Right cardiac atrium (tissue), 5 donors: ENCODE measurements around the gene CDC34. TPM values are rescaled to one million over a fixed set of nuclear protein-coding genes. Genes with fewer than 3 reads are reported as not detected.

Source experiments
- ATAC-seq, 2 donors: fragments of 200-7000 bp; cut with Tn5 transposase; one replicate each; pipeline versions ENCODE4 v1.8.0 to v1.9.1; 2020; ENCODE audit warnings: moderate library complexity in 2 of 2, mild to moderate bottlenecking in 1 of 2
- DNase-seq, 3 donors: peaks; one replicate each; pipeline ENCODE4 v3.0.0-alpha.2; 2020
- H3K27ac ChIP-seq: one replicate; pipeline ENCODE4 v1.5.1; 2013; ENCODE audit warnings: mild to moderate bottlenecking, low read length, control low read depth, moderate library complexity
- H3K27me3 ChIP-seq: one replicate; pipeline ENCODE4 v1.6.1; 2013; ENCODE audit not compliant: control insufficient read depth, insufficient read depth
- H3K4me1 ChIP-seq: one replicate; pipeline ENCODE4 v1.6.1; 2013; ENCODE audit warnings: low read length; ENCODE audit not compliant: control insufficient read depth, insufficient read depth
- H3K4me3 ChIP-seq: one replicate; pipeline ENCODE4 v1.5.1; 2013; ENCODE audit warnings: low read length, control low read depth
- H3K9me3 ChIP-seq: one replicate; pipeline ENCODE4 v1.6.1; 2013; ENCODE audit warnings: low read length; ENCODE audit not compliant: control insufficient read depth
- WGBS: extraction: QIAGEN DNeasy Blood & Tissue Kit; methylation state at CpG from one replicate; pipeline ENCODE4 v1.1.7; 2013; 5-methylcytosine and 5-hydroxymethylcytosine counted together
- intact Hi-C, 4 donors: fragments of 100-400 bp; cut with DNase I; formaldehyde crosslinking; loops; one replicate each; pipeline versions ENCODE4 v1.11.0 to v1.14.0; 2022 to 2023
- polyA plus RNA-seq: library from polyadenylated mRNA; stranded (reverse); fragments of 200-250 nt; gene quantifications from one replicate; pipeline ENCODE4 v1.2.3, GENCODE V29; 2013
- total RNA-seq, 4 donors: library from RNA; stranded (reverse); fragmentation: NEBNext Ultra II Directional; extraction: Animal tissue kit (Norgen Biotek cat#: 25700); gene quantifications; one replicate each; pipeline ENCODE4 v1.2.1, GENCODE V29; 2021
- donor health status: healthy with polysubstance abuse.
- donor health status: DM: no; HTN: yes; CAD: no.
- donor health status: DM: no; HTN: no; CAD: no.
- donor health status: DM: no; HTN: yes; CAD: no; lungs with severe emphysema.
- donor health status: DM: yes; HTN: yes; CAD: no.

The CDC34 gene
- total and polyA plus RNA-seq, 5 donors, result 66.8 to 95.8 (median 75.9) TPM

- no peaks in the 10 kb centered on the region for H3K4me1 ChIP-seq
- WGBS, result 8% methylated on average over 41 of the region's 41 CpGs
- H3K9me3 ChIP-seq, result no peaks in the 10 kb centered on the region
- no peak overlapping the region for H3K4me3 ChIP-seq
- intact Hi-C loops, result no loop called here
- peak overlapping the region; percentile 32 for H3K27ac ChIP-seq
- DNase-seq (peak; percentile 77 to 94 (median 90)), ATAC-seq (peak; percentile 38 to 50)
- H3K27me3 ChIP-seq, result no peaks in the 10 kb centered on the region
These were observed 56.7 kb downstream of the CDC34 start for GRCh38 chr19:588093-588740.

- WGBS, result 21% methylated on average over 54 of the region's 54 CpGs
- H3K4me1 ChIP-seq, result no peaks in the 10 kb centered on the region
- intact Hi-C loops, result no loop called here
- peak in 2 of 3 donors; percentile 14 to 57 for DNase-seq
- peak overlapping the region; percentile 32 for H3K27ac ChIP-seq
- H3K4me3 ChIP-seq, result peak overlapping the region; percentile 3
- peak in 1 of 2 donors; percentile 1 for ATAC-seq
- H3K9me3 ChIP-seq, result no peaks in the 10 kb centered on the region
- no peaks in the 10 kb centered on the region for H3K27me3 ChIP-seq
These were observed 57.5 kb downstream of the CDC34 start for GRCh38 chr19:588741-589692.

GRCh38 chr19:589693-590395, 58.3 kb downstream of the CDC34 start, which contains the start of gene HCN2:
TSS of gene HCN2 (plus strand) at chr19:589881. CDS start at chr19:589946, 65 bp downstream.
- Histone ChIP-seq H3K4me3 (peak within 1 kb of the TSS; percentile 37), H3K9me3 (no peaks in the 10 kb centered on the region), H3K4me1 (no peaks in the 10 kb centered on the region), H3K27ac (peak within 1 kb of the TSS; percentile 32), H3K27me3 (no peaks in the 10 kb centered on the region)
- intact Hi-C loops, result no loop called here
- ATAC-seq (no peak), DNase-seq (no peak)
- under 1% methylated on average over 112 of the region's 132 CpGs for WGBS

DNA sequence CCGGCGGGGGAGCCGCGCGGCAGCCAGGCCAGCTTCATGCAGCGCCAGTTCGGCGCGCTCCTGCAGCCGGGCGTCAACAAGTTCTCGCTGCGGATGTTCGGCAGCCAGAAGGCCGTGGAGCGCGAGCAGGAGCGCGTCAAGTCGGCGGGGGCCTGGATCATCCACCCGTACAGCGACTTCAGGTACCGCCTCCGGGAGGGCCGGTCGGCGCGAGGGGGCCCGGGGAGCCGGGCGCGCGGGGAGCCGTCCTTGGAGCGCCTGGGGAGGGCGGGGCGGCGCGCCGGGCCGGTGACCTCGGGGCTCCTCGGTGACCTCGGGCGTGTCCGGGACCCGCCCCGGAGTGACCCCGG, 58.8 kb downstream of the CDC34 start:
- no peaks in the 10 kb centered on the region for H3K4me1 ChIP-seq
- no peaks in the 10 kb centered on the region for H3K27me3 ChIP-seq
- WGBS, result 2% methylated on average over 50 of the region's 50 CpGs
- peak in 1 of 3 donors; percentile 65 for DNase-seq
- no peak overlapping the region for H3K27ac ChIP-seq
- no peak for ATAC-seq
- no peaks in the 10 kb centered on the region for H3K9me3 ChIP-seq
- H3K4me3 ChIP-seq, result peak overlapping the region; percentile 37
- intact Hi-C loops, result no loop called here

- no peak overlapping the region for H3K27ac ChIP-seq
- peak overlapping the region; percentile 37 for H3K4me3 ChIP-seq
- ATAC-seq (no peak), DNase-seq (no peak)
- 7% methylated on average over 41 of the region's 41 CpGs for WGBS
- no peaks in the 10 kb centered on the region for H3K27me3 ChIP-seq
- H3K4me1 ChIP-seq, result no peaks in the 10 kb centered on the region
- intact Hi-C loops, result no loop called here
- H3K9me3 ChIP-seq, result no peaks in the 10 kb centered on the region
These were observed 59.2 kb downstream of the CDC34 start for GRCh38 chr19:590750-591098.

DNA sequence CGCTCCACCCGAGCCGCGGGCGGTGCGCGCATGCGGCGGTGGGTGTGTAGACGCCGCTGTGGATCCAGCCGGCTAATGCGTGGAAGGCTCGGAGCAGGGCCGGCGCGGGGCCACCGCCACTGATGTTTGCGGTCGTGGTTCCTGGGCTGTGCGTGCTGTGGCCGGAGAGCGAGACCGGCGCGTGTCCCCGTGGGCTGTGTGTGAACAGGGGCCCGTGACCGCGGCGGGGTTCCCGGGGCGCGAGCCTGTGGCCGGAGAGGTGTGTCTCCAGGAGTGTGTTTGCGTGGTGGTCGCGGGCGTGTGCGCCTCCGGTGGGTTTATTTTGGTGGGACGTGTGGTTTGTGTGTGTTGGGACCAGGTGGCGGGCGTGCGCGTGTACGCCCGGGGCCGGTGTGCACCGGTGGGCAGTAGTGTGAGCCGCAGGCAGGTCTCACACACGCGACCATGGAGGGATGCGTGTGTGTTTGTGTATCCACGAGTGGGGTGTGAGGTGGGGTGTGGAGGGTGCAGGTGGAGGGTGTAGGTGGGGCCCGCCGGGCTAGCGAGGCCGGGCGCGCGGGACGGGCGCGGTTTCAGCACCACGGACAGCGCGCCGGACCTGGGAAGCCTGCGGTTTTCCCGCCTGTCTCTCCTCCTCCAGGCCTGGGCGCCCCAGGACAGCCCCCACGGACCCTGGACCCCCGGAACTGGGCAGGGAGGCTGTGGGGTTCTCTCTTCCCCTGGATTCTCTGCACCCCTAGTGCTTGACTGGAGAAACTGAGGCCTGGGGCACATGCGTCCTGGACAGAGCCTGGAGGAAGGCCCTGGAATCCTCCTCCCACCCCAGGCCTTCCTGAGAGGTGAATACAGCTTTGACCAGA, 59.8 kb downstream of the CDC34 start:
- peak overlapping the region; percentile 37 for H3K4me3 ChIP-seq
- peak in 1 of 2 donors; percentile 27 for ATAC-seq
- H3K9me3 ChIP-seq, result no peaks in the 10 kb centered on the region
- DNase-seq, result peak in 1 of 3 donors; percentile 76
- no peaks in the 10 kb centered on the region for H3K27me3 ChIP-seq
- no peak overlapping the region for H3K27ac ChIP-seq
- no peaks in the 10 kb centered on the region for H3K4me1 ChIP-seq
- intact Hi-C loops, result no loop called here
- 34% methylated on average over 75 of the region's 75 CpGs for WGBS

Other genes starting within 250 kb of the CDC34 start
- gene PLPP2, start 240.4 kb upstream of the CDC34 start, total RNA-seq, result under 1 TPM; 0.26 to 0.89 (median 0.54) TPM
- 0.48 TPM for gene PLPP2, start 240.4 kb upstream of the CDC34 start, polyA plus RNA-seq
- gene MIER2, start 187.0 kb upstream of the CDC34 start, total RNA-seq, result 10 to 100 TPM; 14.7 to 23.1 (median 18.9) TPM
- gene MIER2, start 187.0 kb upstream of the CDC34 start, polyA plus RNA-seq, result 15.1 TPM
- 1 to 10 TPM in 1 of 4 donors, under 1 TPM in 3; 0.35 to 1.2 (median 0.63) TPM for gene C2CD4C, start 122.6 kb upstream of the CDC34 start, total RNA-seq
- gene C2CD4C, start 122.6 kb upstream of the CDC34 start, polyA plus RNA-seq, result 0.79 TPM
- gene SHC2, start 70.7 kb upstream of the CDC34 start, total RNA-seq, result 10 to 100 TPM; 14.3 to 20.0 (median 17.6) TPM
- gene SHC2, start 70.7 kb upstream of the CDC34 start, polyA plus RNA-seq, result 21.0 TPM
- under 1 TPM; 0.28 to 0.59 (median 0.36) TPM for gene MADCAM1, start 35.3 kb upstream of the CDC34 start, total RNA-seq
- gene MADCAM1, start 35.3 kb upstream of the CDC34 start, polyA plus RNA-seq, result 0.27 TPM
- 10 to 100 TPM; 10.9 to 15.6 (median 14.7) TPM for gene TPGS1, start 24.3 kb upstream of the CDC34 start, total RNA-seq
- gene TPGS1, start 24.3 kb upstream of the CDC34 start, polyA plus RNA-seq, result 21.3 TPM
- gene GZMM, start 12.3 kb downstream of the CDC34 start, total RNA-seq, result under 1 TPM in 2 of 4 donors, not detected in 2; 0.26 to 0.32 TPM
- gene GZMM, start 12.3 kb downstream of the CDC34 start, polyA plus RNA-seq, result 0.43 TPM
- gene BSG, start 40.8 kb downstream of the CDC34 start, total RNA-seq, result 1,000 to 10,000 TPM; 1,142 to 1,510 (median 1,274) TPM
- gene BSG, start 40.8 kb downstream of the CDC34 start, polyA plus RNA-seq, result 1,705 TPM
- 10 to 100 TPM; 15.8 to 24.7 (median 21.7) TPM for gene HCN2, start 58.1 kb downstream of the CDC34 start, total RNA-seq
- 19.3 TPM for gene HCN2, start 58.1 kb downstream of the CDC34 start, polyA plus RNA-seq
- 10 to 100 TPM; 36.1 to 46.4 (median 45.1) TPM for gene POLRMT, start 101.8 kb downstream of the CDC34 start, total RNA-seq
- 36.8 TPM for gene POLRMT, start 101.8 kb downstream of the CDC34 start, polyA plus RNA-seq
- gene FGF22, start 108.1 kb downstream of the CDC34 start, total RNA-seq, result under 1 TPM in 3 of 4 donors, not detected in 1; 0.15 to 0.34 (median 0.17) TPM
- 0.23 TPM for gene FGF22, start 108.1 kb downstream of the CDC34 start, polyA plus RNA-seq
- gene RNF126, start 131.5 kb downstream of the CDC34 start, total RNA-seq, result 10 to 100 TPM; 21.7 to 37.6 (median 28.0) TPM
- gene RNF126, start 131.5 kb downstream of the CDC34 start, polyA plus RNA-seq, result 24.5 TPM
- 100 to 1,000 TPM in 1 of 4 donors, 10 to 100 TPM in 3; 47.1 to 110 (median 61.9) TPM for gene FSTL3, start 144.6 kb downstream of the CDC34 start, total RNA-seq
- 64.1 TPM for gene FSTL3, start 144.6 kb downstream of the CDC34 start, polyA plus RNA-seq
- not detected for gene PRSS57, start 163.7 kb downstream of the CDC34 start, total RNA-seq
- gene PRSS57, start 163.7 kb downstream of the CDC34 start, polyA plus RNA-seq, result not detected
- gene PALM, start 177.2 kb downstream of the CDC34 start, total RNA-seq, result 10 to 100 TPM; 34.9 to 84.9 (median 46.9) TPM
- gene PALM, start 177.2 kb downstream of the CDC34 start, polyA plus RNA-seq, result 30.3 TPM
- under 1 TPM in 1 of 4 donors, not detected in 3; 0.22 TPM for gene MISP, start 219.4 kb downstream of the CDC34 start, total RNA-seq
- 0.02 TPM for gene MISP, start 219.4 kb downstream of the CDC34 start, polyA plus RNA-seq